ENCODE data around the gene ANKS6.

The ANKS6 gene

GRCh38 chr9:98771209-98771874 lies 25.0 kb downstream of the ANKS6 start:
- no peak for DNase-seq

- DNase-seq: no peak
Observed at GRCh38 chr9:98770717-98771116, 25.6 kb downstream of the ANKS6 start.

GRCh38 chr9:98768344-98768743 lies 28.0 kb downstream of the ANKS6 start:
- no peak for DNase-seq

GRCh38 chr9:98767915-98768314 lies 28.4 kb downstream of the ANKS6 start:
- DNase-seq: no peak

- no peak for DNase-seq
Observed at GRCh38 chr9:98767196-98767595, 29.2 kb downstream of the ANKS6 start.

- peak; percentile 17 for DNase-seq
Observed at GRCh38 chr9:98766586-98766985, 29.8 kb downstream of the ANKS6 start.

GRCh38 chr9:98765256-98765655 lies 31.1 kb downstream of the ANKS6 start:
- DNase-seq: no peak

- no peak for DNase-seq
Observed at GRCh38 chr9:98763986-98764745, 32.2 kb downstream of the ANKS6 start.

GRCh38 chr9:98760231-98760630 lies 36.1 kb downstream of the ANKS6 start:
- no peak for DNase-seq

- peak; percentile 8 for DNase-seq
Observed at GRCh38 chr9:98755006-98755618, 41.2 kb downstream of the ANKS6 start.

GRCh38 chr9:98751210-98751609 lies 45.1 kb downstream of the ANKS6 start:
- no peak for DNase-seq

GRCh38 chr9:98750364-98751060 lies 45.8 kb downstream of the ANKS6 start:
- DNase-seq: peak; percentile 29

GRCh38 chr9:98747476-98747875 lies 48.9 kb downstream of the ANKS6 start:
- DNase-seq: no peak

GRCh38 chr9:98745470-98745869 lies 50.9 kb downstream of the ANKS6 start:
- no peak for DNase-seq

GRCh38 chr9:98743818-98744611 lies 52.3 kb downstream of the ANKS6 start:
- DNase-seq: no peak

- DNase-seq: no peak
Observed at GRCh38 chr9:98743329-98743728, 53.0 kb downstream of the ANKS6 start.

GRCh38 chr9:98742325-98743280 lies 53.8 kb downstream of the ANKS6 start:
- DNase-seq: no peak

- DNase-seq: no peak
Observed at GRCh38 chr9:98740226-98740881, 56.0 kb downstream of the ANKS6 start.

- no peak for DNase-seq
Observed at GRCh38 chr9:98738741-98739140, 57.6 kb downstream of the ANKS6 start.

GRCh38 chr9:98736226-98736625 lies 60.1 kb downstream of the ANKS6 start:
- no peak for DNase-seq

- DNase-seq: no peak
Observed at GRCh38 chr9:98732801-98733200, 63.6 kb downstream of the ANKS6 start.
